Vagina (tissue), 2 donors: ENCODE measurements around the gene TBXA2R. TPM values are rescaled to one million over a fixed set of nuclear protein-coding genes. Genes with fewer than 3 reads are reported as not detected.
"Not testable (repeated sequence)": the region's sequence is repeated elsewhere in the genome, so short reads cannot be mapped to it uniquely, and the experiment has no call there.

Experiments
- DNase-seq, 2 donors: peaks; one replicate each; pipeline ENCODE4 v3.0.0-alpha.2; 2017; ENCODE audit errors: extremely low spot score in 2 of 2
- H3K27ac ChIP-seq: fragments of 200-600 bp; sonication (generic); one replicate; pipeline ENCODE4 v1.5.1; 2019
- H3K27me3 ChIP-seq: fragments of 200-600 bp; sonication (generic); one replicate; pipeline ENCODE4 v1.5.1; 2019
- H3K36me3 ChIP-seq, 2 donors: fragments of 200-600 bp; sonication (generic); one replicate each; pipeline ENCODE4 v1.5.1; 2017 to 2019
- H3K4me1 ChIP-seq: fragments of 200-600 bp; sonication (generic); one replicate; pipeline ENCODE4 v1.5.1; 2019
- H3K4me3 ChIP-seq, 2 donors: fragments of 200-600 bp; sonication (generic); 1 replicate in 1 of 2; 2 replicates in 1 of 2; pipeline ENCODE4 v1.5.1; 2016 to 2019
- H3K9me3 ChIP-seq: fragments of 200-600 bp; sonication (generic); one replicate; pipeline ENCODE4 v1.5.1; 2019
- CTCF ChIP-seq, 3 experiments: fragments of 450-650 bp in 2 of 3; fragments of 200-600 bp in 1 of 3; sonication (generic) in 1 of 3; IDR thresholded peaks; one replicate each; pipeline ENCODE4 v1.5.1; 2017 to 2019; ENCODE audit warnings: antibody characterized with exemption in 3 of 3, mild to moderate bottlenecking in 2 of 3, moderate library complexity in 2 of 3
- POLR2A ChIP-seq, 2 donors: fragments of 450-650 bp; IDR thresholded peaks; one replicate each; pipeline ENCODE4 v1.6.1; 2017; ENCODE audit warnings: antibody characterized with exemption in 2 of 2, mild to moderate bottlenecking in 2 of 2, moderate library complexity in 2 of 2
- POLR2AphosphoS5 ChIP-seq, 2 donors: sonication (generic); formaldehyde crosslinking; IDR thresholded peaks; one replicate each; pipeline ENCODE4 v1.9.0; 2017; ENCODE audit warnings: antibody characterized with exemption in 2 of 2, mild to moderate bottlenecking in 2 of 2, low read depth in 1 of 2; ENCODE audit not compliant: insufficient read depth in 1 of 2
- intact Hi-C: fragments of 100-400 bp; cut with DNase I; formaldehyde crosslinking; loops from one replicate; pipeline ENCODE4 v1.15.1; 2023
- total RNA-seq: library from RNA; depleted of rRNA; stranded (reverse); fragments of >200 nt; gene quantifications from one replicate; pipeline ENCODE4 v1.2.3, GENCODE V29; 2016

The TBXA2R gene
- total RNA-seq, 1 donor from 2014 or later = 1.7 TPM

GRCh38 chr19:3585301-3586126 lies 21.2 kb downstream of the TBXA2R start, which contains the start of gene GIPC3:
GIPC3 (plus strand) TSS chr19:3585478; CDS start chr19:3585598, 120 bp downstream.
- H3K4me3 ChIP-seq = peak within 1 kb of the TSS; percentile 31 to 50
- H3K27ac ChIP-seq = no peak within 1 kb of the TSS

DNA sequence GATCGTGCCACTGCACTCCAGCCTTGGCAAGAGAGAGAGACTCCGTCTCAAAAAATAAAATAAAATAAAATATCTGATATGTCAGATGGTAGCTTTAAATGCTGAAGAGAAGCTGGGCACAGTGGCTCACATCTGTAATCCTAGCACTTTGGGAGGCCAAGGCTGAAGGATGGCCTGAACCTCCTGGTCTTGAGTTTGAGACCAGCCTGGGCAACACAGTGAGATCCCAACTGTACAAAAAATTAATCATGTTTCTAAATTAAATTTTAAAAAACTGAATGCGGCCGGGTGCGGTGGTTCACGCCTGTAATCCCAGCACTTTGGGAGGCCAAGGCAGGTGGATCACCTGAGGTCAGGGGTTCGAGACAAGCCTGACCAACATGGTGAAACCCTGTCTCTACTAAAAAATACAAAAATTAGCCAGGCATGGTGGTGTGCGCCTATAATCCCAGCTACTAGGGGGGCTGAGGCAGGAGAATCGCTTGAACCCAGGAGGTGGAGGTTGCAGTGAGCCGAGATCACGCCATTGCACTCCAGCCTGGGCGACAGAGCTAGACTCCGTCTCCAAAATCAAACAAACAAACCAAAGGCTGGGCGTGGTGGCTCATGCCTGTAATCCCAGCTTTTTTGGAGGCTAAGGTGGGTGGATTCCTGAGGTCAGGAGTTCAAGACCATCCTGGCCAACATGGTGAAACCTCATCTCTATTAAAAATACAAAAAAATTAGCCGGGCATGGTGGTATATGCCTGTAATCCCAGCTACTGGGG lies 22.5 kb downstream of the TBXA2R start:
- H3K4me1 ChIP-seq = peaks cover 14% of the 10 kb centered on the region
- DNase-seq, H3K27me3 ChIP-seq, H3K4me3 ChIP-seq, H3K36me3 ChIP-seq, intact Hi-C loops, H3K27ac ChIP-seq, H3K9me3 ChIP-seq: not testable (repeated sequence)

More at GRCh38 chr19:3585301-3586126, 21.2 kb downstream of the TBXA2R start, which contains the start of gene GIPC3:
- H3K9me3 ChIP-seq = no peaks in the 10 kb centered on the region
- DNase-seq = no peak
- no peaks in the 10 kb centered on the region for H3K27me3 ChIP-seq
- no peaks in the 10 kb centered on the region for H3K36me3 ChIP-seq
- TF ChIP-seq CTCF (IDR thresholded peaks at IDR 0.05) = no peak
- no peak for TF ChIP-seq POLR2A (IDR thresholded peaks at IDR 0.05)
- TF ChIP-seq POLR2AphosphoS5 (IDR thresholded peaks at IDR 0.05; ENCODE audit: insufficient read depth in 1 of 2, low read depth in 1 of 2) = no peak
- intact Hi-C loops = loop anchor here (2.0 kb wide), 1 partner anchor 33 kb away; no protein-coding TSS in a partner anchor
- H3K4me1 ChIP-seq = peaks cover 14% of the 10 kb centered on the region

DNA sequence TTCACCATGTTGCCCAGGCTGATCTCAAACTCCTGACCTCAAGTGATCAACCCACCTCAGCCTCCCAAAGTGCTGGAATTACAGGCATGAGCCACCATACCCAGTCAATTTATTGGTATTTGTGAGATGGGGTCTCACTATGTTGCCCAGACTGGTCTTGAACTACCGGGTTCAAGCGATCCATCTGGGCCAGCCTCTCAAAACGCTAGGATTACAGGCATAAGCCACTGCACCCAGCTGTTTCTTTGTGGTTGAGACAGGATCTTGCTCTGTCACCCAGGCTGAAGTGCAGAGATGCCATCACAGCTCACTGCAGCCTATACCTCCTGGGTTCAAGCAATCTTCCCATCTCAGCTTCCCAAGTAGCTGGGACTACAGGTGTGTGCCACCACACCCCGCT lies 24.9 kb downstream of the TBXA2R start:
- H3K36me3 ChIP-seq, intact Hi-C loops, H3K27ac ChIP-seq, DNase-seq, H3K27me3 ChIP-seq, H3K9me3 ChIP-seq, H3K4me3 ChIP-seq: not testable (repeated sequence)
- peaks cover 14% of the 10 kb centered on the region for H3K4me1 ChIP-seq

- Histone ChIP-seq H3K9me3 (no peaks in the 10 kb centered on the region), H3K27me3 (no peaks in the 10 kb centered on the region), H3K27ac (peak overlapping the region; percentile 15), H3K36me3 (no peaks in the 10 kb centered on the region), H3K4me1 (peaks cover 13% of the 10 kb centered on the region), H3K4me3 (no peak overlapping the region)
- no peak for DNase-seq
- intact Hi-C loops = no loop called here
- TF ChIP-seq POLR2AphosphoS5 (IDR thresholded peaks at IDR 0.05; ENCODE audit: insufficient read depth in 1 of 2, low read depth in 1 of 2) (no peak), CTCF (IDR thresholded peaks at IDR 0.05) (no peak), POLR2A (IDR thresholded peaks at IDR 0.05) (no peak)
Measured at GRCh38 chr19:3580156-3580934, 26.3 kb downstream of the TBXA2R start.

DNA sequence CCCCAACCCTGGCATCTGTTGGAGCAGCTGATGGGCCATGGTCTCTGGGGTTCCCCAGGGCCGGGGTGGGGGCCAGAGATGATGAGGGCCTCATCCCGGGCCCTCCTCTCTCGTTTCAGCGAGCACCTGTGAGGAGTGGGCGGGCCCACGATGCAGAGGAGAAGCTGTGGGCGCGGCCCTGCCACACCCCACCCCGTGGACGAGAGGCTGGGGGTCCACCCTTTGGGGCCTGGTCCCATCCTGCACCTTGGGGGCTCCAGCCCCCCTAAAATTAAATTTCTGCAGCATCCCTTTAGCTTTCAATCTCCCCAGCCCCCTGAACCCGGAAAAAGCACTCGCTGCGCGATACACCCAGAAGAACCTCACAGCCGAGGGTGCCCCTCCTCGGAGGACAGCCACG lies 28.3 kb downstream of the TBXA2R start:
- Histone ChIP-seq H3K36me3 (no peaks in the 10 kb centered on the region), H3K4me3 (no peak overlapping the region), H3K9me3 (no peaks in the 10 kb centered on the region), H3K27me3 (no peaks in the 10 kb centered on the region), H3K4me1 (peaks cover 24% of the 10 kb centered on the region), H3K27ac (no peak overlapping the region)
- TF ChIP-seq CTCF (IDR thresholded peaks at IDR 0.05) (no peak), POLR2A (IDR thresholded peaks at IDR 0.05) (no peak), POLR2AphosphoS5 (IDR thresholded peaks at IDR 0.05; ENCODE audit: insufficient read depth in 1 of 2, low read depth in 1 of 2) (no peak)
- intact Hi-C loops = loop anchor here (5.0 kb wide), 1 partner anchor 39 kb away; no protein-coding TSS in a partner anchor
- DNase-seq = no peak
